ENCODE measurements around the gene CADM3.

DNA sequence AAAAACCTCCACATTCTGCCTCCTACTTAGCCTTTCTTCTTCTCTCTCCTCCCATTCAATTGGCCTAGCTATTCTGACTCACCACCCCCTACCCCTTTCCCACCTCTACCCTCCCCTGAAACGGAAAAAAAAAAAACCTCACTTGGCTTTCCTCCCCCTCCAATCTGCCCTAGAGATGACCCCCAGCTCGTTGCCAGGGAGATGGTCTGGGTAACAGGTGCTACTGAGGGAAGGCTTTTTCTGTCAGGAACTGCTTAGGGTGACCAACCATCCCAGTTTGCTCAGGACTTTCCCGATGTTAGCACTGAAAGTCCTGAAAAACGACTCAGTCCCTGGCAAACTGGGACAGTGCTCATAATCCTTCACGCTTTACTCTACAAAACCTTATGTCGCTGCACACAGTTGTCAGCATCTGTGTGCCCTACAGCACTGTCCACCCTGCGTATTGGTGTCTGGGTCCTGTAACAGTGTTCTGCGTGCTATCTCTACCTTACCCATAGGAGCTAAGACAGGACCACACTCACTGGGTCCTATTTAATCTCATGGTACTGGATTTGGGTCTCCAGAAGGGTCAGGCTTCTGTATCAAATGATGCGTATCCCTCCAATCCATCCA lies 7.7 kb upstream of the CADM3 start:
- TF ChIP-seq, protein P1, sequence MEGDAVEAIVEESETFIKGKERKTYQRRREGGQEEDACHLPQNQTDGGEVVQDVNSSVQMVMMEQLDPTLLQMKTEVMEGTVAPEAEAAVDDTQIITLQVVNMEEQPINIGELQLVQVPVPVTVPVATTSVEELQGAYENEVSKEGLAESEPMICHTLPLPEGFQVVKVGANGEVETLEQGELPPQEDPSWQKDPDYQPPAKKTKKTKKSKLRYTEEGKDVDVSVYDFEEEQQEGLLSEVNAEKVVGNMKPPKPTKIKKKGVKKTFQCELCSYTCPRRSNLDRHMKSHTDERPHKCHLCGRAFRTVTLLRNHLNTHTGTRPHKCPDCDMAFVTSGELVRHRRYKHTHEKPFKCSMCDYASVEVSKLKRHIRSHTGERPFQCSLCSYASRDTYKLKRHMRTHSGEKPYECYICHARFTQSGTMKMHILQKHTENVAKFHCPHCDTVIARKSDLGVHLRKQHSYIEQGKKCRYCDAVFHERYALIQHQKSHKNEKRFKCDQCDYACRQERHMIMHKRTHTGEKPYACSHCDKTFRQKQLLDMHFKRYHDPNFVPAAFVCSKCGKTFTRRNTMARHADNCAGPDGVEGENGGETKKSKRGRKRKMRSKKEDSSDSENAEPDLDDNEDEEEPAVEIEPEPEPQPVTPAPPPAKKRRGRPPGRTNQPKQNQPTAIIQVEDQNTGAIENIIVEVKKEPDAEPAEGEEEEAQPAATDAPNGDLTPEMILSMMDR (IDR thresholded peaks at IDR 0.05; ENCODE audit: low read depth, low read length, poor library complexity, severe bottlenecking) = no peak
- TF ChIP-seq EZH2phosphoT487 (IDR thresholded peaks at IDR 0.05; ENCODE audit: borderline replicate concordance, low read length) = no peak

Data from DOHH2 (cell line).